Stimulated activated naive CD4-positive, alpha-beta T cell treated with Interleukin-2 at 50 U/mL for 16 hours (primary cell): ENCODE data around the gene ZNF135.

ENCODE experiments used
- DNase-seq: peaks from one replicate; lab custom pipeline; 2025; lab: John Stamatoyannopoulos, UW

Gene ZNF135

GRCh38 chr19:58093071-58093470 lies 34.0 kb downstream of the ZNF135 start:
- no peak for DNase-seq

- no peak for DNase-seq
Observed at GRCh38 chr19:58095328-58095727, 36.2 kb downstream of the ZNF135 start.

- no peak for DNase-seq
Observed at GRCh38 chr19:58096884-58097283, 37.8 kb downstream of the ZNF135 start.

- no peak for DNase-seq
Observed at GRCh38 chr19:58097349-58097748, 38.3 kb downstream of the ZNF135 start.

GRCh38 chr19:58097781-58098681 lies 38.9 kb downstream of the ZNF135 start, which contains the start of gene ZSCAN18:
Gene ZSCAN18, minus strand, starts transcription at chr19:58098231. Its CDS starts 7,964 bp downstream, at chr19:58090267.
- peak; percentile 93 for DNase-seq

- no peak for DNase-seq
Observed at GRCh38 chr19:58098682-58098998, 39.6 kb downstream of the ZNF135 start.

- no peak for DNase-seq
Observed at GRCh38 chr19:58107778-58108545, 48.9 kb downstream of the ZNF135 start.

- no peak for DNase-seq
Observed at GRCh38 chr19:58108546-58108817, 49.4 kb downstream of the ZNF135 start.

- DNase-seq = no peak
Observed at GRCh38 chr19:58117841-58118575, 58.9 kb downstream of the ZNF135 start.

GRCh38 chr19:58118979-58119733 lies 60.1 kb downstream of the ZNF135 start:
- DNase-seq = no peak
